Trophoblast cell (in vitro differentiated cells and primary cell): Measurements from ENCODE around the gene GPRIN3.

Experiments
- DNase-seq, 2 donors: peaks; one replicate each; pipeline ENCODE4 v3.0.0-alpha.2; 2016
- H2AFZ ChIP-seq: 2 replicates; pipeline ENCODE4 v1.6.1; 2013; ENCODE audit warnings: low read length, moderate library complexity, mild to moderate bottlenecking; ENCODE audit not compliant: insufficient read depth, poor library complexity
- H2AK5ac ChIP-seq: 2 replicates; pipeline ENCODE4 v1.6.1; 2013; ENCODE audit warnings: mild to moderate bottlenecking, low read length
- H2BK120ac ChIP-seq: 2 replicates; pipeline ENCODE4 v1.6.1; 2013; ENCODE audit warnings: low read length, mild to moderate bottlenecking, moderate library complexity; ENCODE audit not compliant: insufficient read depth, poor library complexity
- H2BK12ac ChIP-seq: 2 replicates; pipeline ENCODE4 v1.6.1; 2013; ENCODE audit warnings: mild to moderate bottlenecking, low read length, moderate library complexity
- H2BK5ac ChIP-seq: 2 replicates; pipeline ENCODE4 v1.6.1; 2013; ENCODE audit warnings: low read length, low read depth, moderate library complexity, mild to moderate bottlenecking; ENCODE audit not compliant: poor library complexity
- H3K14ac ChIP-seq: 2 replicates; pipeline ENCODE4 v1.6.1; 2013; ENCODE audit warnings: mild to moderate bottlenecking, low read length
- H3K18ac ChIP-seq: 2 replicates; pipeline ENCODE4 v1.6.1; 2013; ENCODE audit warnings: mild to moderate bottlenecking, low read length
- H3K23ac ChIP-seq: 2 replicates; pipeline ENCODE4 v1.6.1; 2013; ENCODE audit warnings: low read length
- H3K27ac ChIP-seq: 2 replicates; pipeline ENCODE4 v1.5.1; 2013; ENCODE audit warnings: low read depth, mild to moderate bottlenecking, inconsistent platforms, low read length, moderate library complexity
- H3K27me3 ChIP-seq: 2 replicates; pipeline ENCODE4 v1.6.1; 2013; ENCODE audit warnings: inconsistent platforms, mild to moderate bottlenecking, low read length, moderate library complexity; ENCODE audit not compliant: insufficient read depth
- H3K36me3 ChIP-seq, 2 experiments: 1 replicate in 1 of 2; 2 replicates in 1 of 2; pipeline ENCODE4 v1.6.1; 2013; ENCODE audit warnings: low read length in 2 of 2, mild to moderate bottlenecking in 2 of 2, moderate library complexity in 1 of 2; ENCODE audit not compliant: insufficient read depth in 2 of 2, control insufficient read depth in 1 of 2
- H3K4ac ChIP-seq: 2 replicates; pipeline ENCODE4 v1.6.1; 2013; ENCODE audit warnings: low read depth, mild to moderate bottlenecking, low read length, moderate library complexity
- H3K4me1 ChIP-seq, 2 experiments: 1 replicate in 1 of 2; 2 replicates in 1 of 2; pipeline ENCODE4 v1.6.1; 2013; ENCODE audit warnings: low read length in 2 of 2, mild to moderate bottlenecking in 2 of 2, moderate library complexity in 1 of 2; ENCODE audit not compliant: insufficient read depth in 2 of 2, control insufficient read depth in 1 of 2
- H3K4me2 ChIP-seq: 2 replicates; pipeline ENCODE4 v1.6.1; 2013; ENCODE audit warnings: inconsistent platforms, mild to moderate bottlenecking, low read length, moderate library complexity
- H3K4me3 ChIP-seq: 2 replicates; pipeline ENCODE4 v1.5.1; 2013; ENCODE audit warnings: mild to moderate bottlenecking, low read depth, low read length, inconsistent platforms
- H3K79me1 ChIP-seq: one replicate; pipeline ENCODE4 v1.6.1; 2013; ENCODE audit warnings: low read length
- H3K79me2 ChIP-seq: 2 replicates; pipeline ENCODE4 v1.6.1; 2013; ENCODE audit warnings: low read length, mild to moderate bottlenecking; ENCODE audit not compliant: control insufficient read depth, insufficient read depth, poor library complexity
- H3K9ac ChIP-seq: 2 replicates; pipeline ENCODE4 v1.6.1; 2013; ENCODE audit warnings: mild to moderate bottlenecking, low read length
- H3K9me3 ChIP-seq: 2 replicates; pipeline ENCODE4 v1.6.1; 2013; ENCODE audit warnings: low read depth, mild to moderate bottlenecking, control low read depth, inconsistent platforms, low read length; ENCODE audit not compliant: insufficient read depth
- H4K12ac ChIP-seq: 2 replicates; pipeline ENCODE4 v1.6.1; 2013; ENCODE audit warnings: low read depth, mild to moderate bottlenecking, low read length, moderate library complexity
- H4K8ac ChIP-seq: 2 replicates; pipeline ENCODE4 v1.6.1; 2013; ENCODE audit warnings: low read depth, mild to moderate bottlenecking, low read length, moderate library complexity
- H4K91ac ChIP-seq: one replicate; pipeline ENCODE4 v1.6.1; 2013; ENCODE audit warnings: low read depth, mild to moderate bottlenecking, low read length, moderate library complexity
- WGBS: extraction: QIAGEN DNeasy Blood & Tissue Kit; methylation state at CpG from one replicate; pipeline ENCODE4 v1.1.7; 2013; ENCODE audit warnings: missing lambda C conversion rate; ENCODE audit not compliant: insufficient read length, insufficient coverage; ENCODE audit errors: extremely low coverage; 5-methylcytosine and 5-hydroxymethylcytosine counted together

The GPRIN3 gene

DNA sequence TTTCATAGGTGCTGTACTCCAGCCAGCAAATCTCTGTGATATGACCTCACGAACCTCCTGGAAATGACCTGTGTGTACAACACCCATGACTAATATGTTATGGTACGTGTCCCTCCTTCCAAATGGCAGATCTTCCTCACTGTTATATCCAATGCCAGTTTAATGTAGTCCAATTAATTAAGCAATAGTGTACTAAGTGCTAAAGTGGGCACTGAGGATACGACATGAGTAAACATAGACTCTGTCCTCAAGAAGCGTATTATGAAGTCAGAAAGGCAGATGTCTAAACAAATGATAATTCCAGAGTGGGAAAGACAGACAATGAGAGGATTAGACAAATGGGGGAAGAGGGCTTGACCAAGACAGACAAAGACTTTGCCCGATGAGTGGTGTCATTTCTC lies 33.9 kb downstream of the GPRIN3 start:
- no CpG with 5 or more reads among the region's 5 CpGs for WGBS
- H4K8ac ChIP-seq, result no peak overlapping the region
- H3K4me3 ChIP-seq, result no peak overlapping the region
- H2AK5ac ChIP-seq, result no peak overlapping the region
- no peak overlapping the region for H3K18ac ChIP-seq
- no peak overlapping the region for H4K12ac ChIP-seq
- H4K91ac ChIP-seq, result no peak overlapping the region
- H2BK5ac ChIP-seq, result no peak overlapping the region
- peak in 1 of 2 donors; percentile 62 for DNase-seq
- peaks cover 3% of the 10 kb centered on the region for H3K9me3 ChIP-seq
- no peak overlapping the region for H2AFZ ChIP-seq
- H3K79me2 ChIP-seq, result no peaks in the 10 kb centered on the region
- H3K14ac ChIP-seq, result no peak overlapping the region
- no peak overlapping the region for H3K27ac ChIP-seq
- H3K27me3 ChIP-seq, result no peaks in the 10 kb centered on the region
- no peak overlapping the region for H3K9ac ChIP-seq
- H3K4ac ChIP-seq, result no peak overlapping the region
- H3K23ac ChIP-seq, result no peak overlapping the region
- no peak overlapping the region for H2BK120ac ChIP-seq
- peaks cover 0 to 2% of the 10 kb centered on the region in 2 experiments for H3K4me1 ChIP-seq
- H3K4me2 ChIP-seq, result no peak overlapping the region
- no peaks in the 10 kb centered on the region for H3K36me3 ChIP-seq
- no peaks in the 10 kb centered on the region for H3K79me1 ChIP-seq
- no peak overlapping the region for H2BK12ac ChIP-seq

DNA sequence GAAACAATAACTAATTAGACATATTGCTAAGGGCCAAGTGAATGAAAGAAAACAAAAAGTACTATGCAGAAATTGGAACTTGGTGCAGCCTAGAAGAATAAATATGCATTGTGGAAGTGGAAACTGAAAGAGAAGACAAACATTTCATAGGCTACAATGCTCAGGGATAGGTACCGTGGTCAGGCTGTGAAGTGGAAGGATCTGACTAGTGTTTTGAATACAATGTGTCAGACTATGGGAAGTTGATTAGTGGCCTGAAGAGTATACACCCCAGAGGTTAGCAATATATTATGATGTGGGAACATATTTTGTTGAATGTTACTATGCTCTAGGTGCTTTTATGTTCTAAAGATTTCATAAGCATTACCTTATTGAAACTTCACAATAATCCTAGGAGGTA lies 36.8 kb downstream of the GPRIN3 start:
- H3K27me3 ChIP-seq, result no peaks in the 10 kb centered on the region
- H4K91ac ChIP-seq, result no peak overlapping the region
- no peak overlapping the region for H3K23ac ChIP-seq
- H3K79me2 ChIP-seq, result no peaks in the 10 kb centered on the region
- no peak overlapping the region for H4K12ac ChIP-seq
- H2BK5ac ChIP-seq, result no peak overlapping the region
- H3K14ac ChIP-seq, result no peak overlapping the region
- H3K9ac ChIP-seq, result no peak overlapping the region
- no peak for DNase-seq
- no peaks in the 10 kb centered on the region for H3K9me3 ChIP-seq
- no peak overlapping the region for H2AK5ac ChIP-seq
- no peak overlapping the region for H2BK120ac ChIP-seq
- H4K8ac ChIP-seq, result no peak overlapping the region
- no peaks in the 10 kb centered on the region for H3K79me1 ChIP-seq
- no peak overlapping the region for H2BK12ac ChIP-seq
- H3K27ac ChIP-seq, result no peak overlapping the region
- H3K18ac ChIP-seq, result no peak overlapping the region
- H3K36me3 ChIP-seq, result no peaks in the 10 kb centered on the region
- no peak overlapping the region for H2AFZ ChIP-seq
- no CpG with 5 or more reads among the region's 1 CpG for WGBS
- no peak overlapping the region for H3K4me3 ChIP-seq
- no peaks in the 10 kb centered on the region for H3K4me1 ChIP-seq
- H3K4me2 ChIP-seq, result no peak overlapping the region
- H3K4ac ChIP-seq, result no peak overlapping the region

DNA sequence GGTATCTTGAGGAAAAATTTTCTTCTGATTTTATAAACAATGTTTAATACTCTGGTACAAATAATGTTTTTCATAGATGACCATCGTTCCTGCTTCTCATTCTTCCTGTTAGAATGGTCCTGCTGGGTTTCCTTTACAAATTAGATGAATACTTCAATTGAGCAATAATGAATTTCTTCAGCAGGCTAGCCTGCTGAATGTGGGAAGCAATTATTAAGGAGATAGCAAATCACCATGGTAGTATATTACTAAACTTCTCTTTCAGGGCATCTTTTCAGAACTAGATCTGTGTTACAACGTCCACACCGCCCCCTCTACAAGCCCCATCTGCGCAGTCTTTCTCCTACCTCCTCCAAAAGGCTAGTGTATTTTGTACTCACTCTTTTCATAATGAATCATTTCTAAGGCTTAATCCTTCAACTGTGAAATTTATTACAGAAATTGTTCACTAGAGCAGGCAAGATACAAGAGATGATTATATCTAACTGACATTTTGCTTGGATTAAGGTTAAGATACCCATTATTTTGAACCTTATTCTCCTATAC lies 38.4 kb downstream of the GPRIN3 start:
- no peak overlapping the region for H3K4me2 ChIP-seq
- WGBS, result no CpG with 5 or more reads among the region's 4 CpGs

DNA sequence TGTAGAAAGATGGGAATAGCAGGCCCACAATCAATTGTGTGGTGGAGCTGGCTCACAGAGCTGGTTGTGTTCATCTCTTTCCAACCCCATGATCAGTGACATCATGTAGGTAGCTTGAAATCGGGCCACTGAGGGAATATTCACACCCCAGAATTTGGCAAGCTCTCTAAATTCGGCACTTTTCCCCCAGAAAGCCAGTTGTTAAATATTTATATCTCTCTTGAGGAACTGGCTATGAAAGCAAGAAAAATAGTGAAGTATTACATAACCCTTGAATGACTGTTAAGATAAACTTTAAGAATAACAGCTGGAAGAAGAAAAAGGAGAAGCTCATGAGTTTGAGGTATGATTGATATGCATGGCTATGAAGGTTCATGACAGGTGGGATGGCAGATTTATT lies 38.9 kb downstream of the GPRIN3 start:
- Histone ChIP-seq H3K27me3 (no peaks in the 10 kb centered on the region), H4K8ac (no peak overlapping the region), H3K4me1 (no peaks in the 10 kb centered on the region), H3K4ac (no peak overlapping the region), H3K79me2 (no peaks in the 10 kb centered on the region), H3K36me3 (no peaks in the 10 kb centered on the region), H2AK5ac (no peak overlapping the region), H2BK12ac (no peak overlapping the region), H3K14ac (no peak overlapping the region), H3K4me2 (no peak overlapping the region), H4K91ac (no peak overlapping the region), H3K4me3 (no peak overlapping the region), H3K79me1 (no peaks in the 10 kb centered on the region), H3K9ac (no peak overlapping the region), H2AFZ (no peak overlapping the region), H3K27ac (no peak overlapping the region), H2BK5ac (no peak overlapping the region), H4K12ac (no peak overlapping the region), H3K18ac (no peak overlapping the region), H2BK120ac (no peak overlapping the region), H3K9me3 (no peaks in the 10 kb centered on the region), H3K23ac (no peak overlapping the region)
- DNase-seq, result no peak
- WGBS, result no CpG with 5 or more reads among the region's 2 CpGs

More for the DNA sequence above, 38.4 kb downstream of the GPRIN3 start:
- Histone ChIP-seq H3K27me3 (no peaks in the 10 kb centered on the region), H2BK5ac (no peak overlapping the region), H2AK5ac (no peak overlapping the region), H2BK12ac (no peak overlapping the region), H3K27ac (no peak overlapping the region), H4K8ac (no peak overlapping the region), H3K79me2 (no peaks in the 10 kb centered on the region), H2AFZ (no peak overlapping the region), H3K36me3 (no peaks in the 10 kb centered on the region), H4K91ac (no peak overlapping the region), H3K9ac (no peak overlapping the region), H3K4me1 (no peaks in the 10 kb centered on the region), H4K12ac (no peak overlapping the region), H3K9me3 (no peaks in the 10 kb centered on the region), H2BK120ac (no peak overlapping the region), H3K4me3 (no peak overlapping the region), H3K79me1 (no peaks in the 10 kb centered on the region), H3K18ac (no peak overlapping the region), H3K23ac (no peak overlapping the region), H3K4ac (no peak overlapping the region), H3K14ac (no peak overlapping the region)
- peak in 1 of 2 donors; percentile 33 for DNase-seq
